Sigmoid colon (tissue), 7 donors: ENCODE results near the gene SP3. TPM values are rescaled to one million over a fixed set of nuclear protein-coding genes. Genes with fewer than 3 reads are reported as not detected.

Experiments
- DNase-seq: peaks from one replicate; pipeline ENCODE4 v3.0.0-alpha.2; 2019
- H3K27ac ChIP-seq, 4 donors: fragments of 200-600 bp; sonication (generic); one replicate each; pipeline ENCODE4 v1.5.1; 2016 to 2019; ENCODE audit warnings: mild to moderate bottlenecking in 1 of 4
- H3K27me3 ChIP-seq, 3 donors: fragments of 200-600 bp; sonication (generic); one replicate each; pipeline ENCODE4 v1.5.1; 2019; ENCODE audit warnings: mild to moderate bottlenecking in 1 of 3
- H3K36me3 ChIP-seq, 4 donors: fragments of 200-600 bp; sonication (generic); one replicate each; pipeline ENCODE4 v1.5.1; 2016 to 2019
- H3K4me1 ChIP-seq, 4 donors: fragments of 200-600 bp; sonication (generic); one replicate each; pipeline ENCODE4 v1.5.1; 2017 to 2019
- H3K4me3 ChIP-seq, 4 donors: fragments of 200-600 bp; sonication (generic); one replicate each; pipeline ENCODE4 v1.5.1; 2017 to 2019; ENCODE audit warnings: mild to moderate bottlenecking in 2 of 4, moderate library complexity in 1 of 4
- H3K9me3 ChIP-seq, 4 donors: fragments of 200-600 bp in 3 of 4; sonication (generic) in 3 of 4; one replicate each; pipeline versions ENCODE4 v1.5.1 to v1.6.1; 2013 to 2019
- EP300 ChIP-seq, 4 donors: sonication (generic); formaldehyde crosslinking; IDR thresholded peaks; one replicate each; pipeline ENCODE4 v1.6.1; 2017; ENCODE audit warnings: antibody characterized with exemption in 4 of 4
- POLR2A ChIP-seq, 2 donors: fragments of 450-650 bp; IDR thresholded peaks; one replicate each; pipeline ENCODE4 v1.6.1; 2016; ENCODE audit warnings: antibody characterized with exemption in 2 of 2, mild to moderate bottlenecking in 2 of 2, moderate library complexity in 2 of 2
- POLR2AphosphoS5 ChIP-seq, 4 donors: sonication (generic); formaldehyde crosslinking; IDR thresholded peaks; one replicate each; pipeline ENCODE4 v1.6.1; 2017; ENCODE audit warnings: antibody characterized with exemption in 4 of 4
- WGBS, 2 donors: extraction: QIAGEN DNeasy Blood & Tissue Kit; methylation state at CpG; one replicate each; pipeline ENCODE4 v1.1.7; 2013; 5-methylcytosine and 5-hydroxymethylcytosine counted together
- intact Hi-C: fragments of 100-400 bp; cut with DNase I; formaldehyde crosslinking; loops from one replicate; pipeline ENCODE4 v1.15.1; 2023
- polyA plus RNA-seq, 3 donors: library from polyadenylated mRNA; stranded (reverse); fragments of 200-250 nt; gene quantifications; one replicate each; pipeline ENCODE4 v1.2.3, GENCODE V29; 2013
- total RNA-seq, 4 donors: library from RNA; depleted of rRNA; stranded (reverse); fragments of >200 nt; gene quantifications; one replicate each; pipeline ENCODE4 v1.1.0, GENCODE V29; 2016
- TF ChIP-seq, protein P1 (sequence below), 4 experiments: fragments of 450-650 bp in 3 of 4; fragments of 200-600 bp in 1 of 4; IDR thresholded peaks; one replicate each; pipeline ENCODE4 v1.5.1; 2016 to 2019; ENCODE audit warnings: antibody characterized with exemption in 4 of 4, mild to moderate bottlenecking in 3 of 4, moderate library complexity in 2 of 4
- donor health status: healthy with polysubstance abuse.
- donor health status: Bipolar disorder and iron deficiency.
- donor health status: healthy.

The SP3 gene
- total and polyA plus RNA-seq, 7 donors = 24.6 to 120 (median 67.9) TPM

DNA sequence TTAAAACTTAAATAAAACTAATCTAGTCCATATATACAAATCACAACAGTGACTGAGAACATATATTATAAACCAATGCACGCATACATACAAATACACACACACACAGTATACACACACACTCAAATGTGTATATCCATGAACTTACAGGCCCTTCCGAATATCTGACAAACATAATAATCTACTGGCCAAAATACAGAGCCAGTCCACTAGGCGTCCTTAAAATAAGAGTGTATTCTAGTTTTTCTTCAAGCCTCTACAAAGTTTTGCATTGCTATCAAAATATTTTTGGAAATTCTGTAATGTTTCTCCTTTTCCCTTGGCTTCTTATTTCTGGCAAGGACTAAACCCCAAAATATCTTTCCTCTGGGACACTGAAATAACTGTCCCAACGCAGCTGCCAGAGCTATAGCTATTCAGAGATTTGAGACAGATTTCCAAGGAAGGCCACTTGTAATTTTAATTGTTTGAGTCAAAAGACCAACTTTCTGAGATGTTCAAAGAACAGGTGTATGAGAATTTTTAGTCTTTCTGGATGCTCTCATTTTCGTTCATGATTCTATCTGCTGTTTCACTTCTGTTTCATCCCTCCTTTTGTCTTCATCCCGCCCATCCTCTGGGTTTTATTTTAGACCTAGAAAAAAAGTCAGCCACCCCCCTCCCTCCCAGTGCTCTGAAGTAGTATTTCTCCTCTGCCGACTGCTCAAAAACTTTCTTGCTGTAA lies 24.1 kb upstream of the SP3 start:
- Histone ChIP-seq H3K36me3 (no peaks in the 10 kb centered on the region), H3K4me3 (no peak overlapping the region), H3K4me1 (peaks cover 0 to 29% (median 24%) of the 10 kb centered on the region in 4 donors), H3K9me3 (no peaks in the 10 kb centered on the region), H3K27ac (peak overlapping the region; percentile 58 to 65 (median 60)), H3K27me3 (no peaks in the 10 kb centered on the region)
- 78 to 82% methylated on average over 7 of the region's 7 CpGs for WGBS, 2 donors
- DNase-seq = no peak
- intact Hi-C loops = no loop called here
- TF ChIP-seq POLR2AphosphoS5 (IDR thresholded peaks at IDR 0.05) (no peak), POLR2A (IDR thresholded peaks at IDR 0.05) (no peak), EP300 (IDR thresholded peaks at IDR 0.05) (no peak)
- TF ChIP-seq, protein P1, sequence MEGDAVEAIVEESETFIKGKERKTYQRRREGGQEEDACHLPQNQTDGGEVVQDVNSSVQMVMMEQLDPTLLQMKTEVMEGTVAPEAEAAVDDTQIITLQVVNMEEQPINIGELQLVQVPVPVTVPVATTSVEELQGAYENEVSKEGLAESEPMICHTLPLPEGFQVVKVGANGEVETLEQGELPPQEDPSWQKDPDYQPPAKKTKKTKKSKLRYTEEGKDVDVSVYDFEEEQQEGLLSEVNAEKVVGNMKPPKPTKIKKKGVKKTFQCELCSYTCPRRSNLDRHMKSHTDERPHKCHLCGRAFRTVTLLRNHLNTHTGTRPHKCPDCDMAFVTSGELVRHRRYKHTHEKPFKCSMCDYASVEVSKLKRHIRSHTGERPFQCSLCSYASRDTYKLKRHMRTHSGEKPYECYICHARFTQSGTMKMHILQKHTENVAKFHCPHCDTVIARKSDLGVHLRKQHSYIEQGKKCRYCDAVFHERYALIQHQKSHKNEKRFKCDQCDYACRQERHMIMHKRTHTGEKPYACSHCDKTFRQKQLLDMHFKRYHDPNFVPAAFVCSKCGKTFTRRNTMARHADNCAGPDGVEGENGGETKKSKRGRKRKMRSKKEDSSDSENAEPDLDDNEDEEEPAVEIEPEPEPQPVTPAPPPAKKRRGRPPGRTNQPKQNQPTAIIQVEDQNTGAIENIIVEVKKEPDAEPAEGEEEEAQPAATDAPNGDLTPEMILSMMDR (IDR thresholded peaks at IDR 0.05) = no peak

GRCh38 chr2:173986805-173987204 lies 21.6 kb upstream of the SP3 start:
- WGBS, 2 donors = 35 to 58% methylated on average over 2 of the region's 2 CpGs
- intact Hi-C loops = no loop called here
- no peak overlapping the region for H3K4me3 ChIP-seq
- H3K27me3 ChIP-seq = no peaks in the 10 kb centered on the region
- H3K27ac ChIP-seq = peak overlapping the region; percentile 4 to 62 (median 24)
- DNase-seq = peak; percentile 87
- TF ChIP-seq POLR2AphosphoS5 (IDR thresholded peaks at IDR 0.05) (peak in 3 of 4 donors; percentile 11 to 46 (median 29)), EP300 (IDR thresholded peaks at IDR 0.05) (no peak), POLR2A (IDR thresholded peaks at IDR 0.05) (no peak)
- TF ChIP-seq, protein P1 (IDR thresholded peaks at IDR 0.05) = no peak
- no peaks in the 10 kb centered on the region for H3K9me3 ChIP-seq
- H3K4me1 ChIP-seq = peaks cover 0 to 39% (median 22%) of the 10 kb centered on the region in 4 donors
- no peaks in the 10 kb centered on the region for H3K36me3 ChIP-seq

DNA sequence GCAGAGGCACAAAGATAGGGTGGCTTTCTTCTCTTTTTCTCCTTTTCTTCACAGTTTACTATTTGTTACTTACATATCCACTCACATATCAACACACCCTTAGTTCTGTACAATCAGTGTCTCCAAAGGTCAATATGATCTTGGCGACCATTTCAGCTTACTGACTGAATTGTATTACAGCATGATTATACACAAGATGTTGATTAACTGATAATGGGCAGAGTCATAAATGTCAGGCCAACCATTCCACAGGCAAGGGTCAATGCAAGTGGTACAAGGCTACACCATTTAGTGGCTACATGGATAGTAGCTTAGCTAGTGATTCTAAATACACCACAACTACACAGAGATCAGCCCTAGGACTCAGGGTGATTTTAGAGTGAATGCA lies 20.4 kb upstream of the SP3 start:
- DNase-seq = no peak
- WGBS, 2 donors = 19 to 64% methylated on average over 1 of the region's 1 CpG
- peaks cover 0 to 27% (median 10%) of the 10 kb centered on the region in 4 donors for H3K4me1 ChIP-seq
- H3K36me3 ChIP-seq = no peaks in the 10 kb centered on the region
- no peaks in the 10 kb centered on the region for H3K27me3 ChIP-seq
- peak overlapping the region in 1 of 4 donors; percentile 27 for H3K27ac ChIP-seq
- H3K9me3 ChIP-seq = no peaks in the 10 kb centered on the region
- intact Hi-C loops = no loop called here
- TF ChIP-seq POLR2AphosphoS5 (IDR thresholded peaks at IDR 0.05) = no peak
- TF ChIP-seq, protein P1 (IDR thresholded peaks at IDR 0.05) = no peak
- no peak for TF ChIP-seq EP300 (IDR thresholded peaks at IDR 0.05)
- no peak for TF ChIP-seq POLR2A (IDR thresholded peaks at IDR 0.05)
- H3K4me3 ChIP-seq = no peak overlapping the region

- H3K27ac ChIP-seq = peak overlapping the region in 2 of 4 donors; percentile 5 to 27
- WGBS, 2 donors = 43 to 69% methylated on average over 9 of the region's 9 CpGs
- H3K36me3 ChIP-seq = no peaks in the 10 kb centered on the region
- intact Hi-C loops = no loop called here
- H3K4me1 ChIP-seq = peaks cover 0 to 22% (median 6%) of the 10 kb centered on the region in 4 donors
- H3K9me3 ChIP-seq = no peaks in the 10 kb centered on the region
- DNase-seq = no peak
- no peak overlapping the region for H3K4me3 ChIP-seq
- H3K27me3 ChIP-seq = no peaks in the 10 kb centered on the region
- TF ChIP-seq EP300 (IDR thresholded peaks at IDR 0.05) = no peak
- TF ChIP-seq POLR2AphosphoS5 (IDR thresholded peaks at IDR 0.05) = no peak
- TF ChIP-seq POLR2A (IDR thresholded peaks at IDR 0.05) = no peak
Measured at GRCh38 chr2:173984866-173985604, 19.9 kb upstream of the SP3 start.

DNA sequence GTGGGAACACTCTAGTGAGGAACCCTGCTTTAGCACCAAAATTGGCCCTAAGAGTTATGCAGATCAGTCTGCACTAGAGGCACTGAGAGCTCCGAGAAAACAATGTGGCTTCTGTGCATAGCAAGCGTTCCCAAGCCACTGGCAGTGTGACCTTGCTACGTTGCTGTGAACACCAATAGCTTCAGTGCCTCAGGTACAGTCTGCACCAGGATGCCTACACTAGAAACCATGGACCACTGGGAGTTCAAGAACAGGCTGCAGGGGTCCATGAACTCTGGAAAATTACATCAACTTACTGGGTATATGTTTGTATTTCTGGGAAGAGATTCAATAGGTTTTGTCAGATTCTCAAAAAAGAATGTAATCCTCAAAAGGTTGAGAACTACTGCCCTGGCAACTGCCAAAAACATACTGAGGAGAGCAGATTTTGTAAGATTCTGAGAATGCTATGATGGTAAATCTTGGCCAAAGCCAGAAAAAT lies 18.3 kb upstream of the SP3 start:
- TF ChIP-seq POLR2AphosphoS5 (IDR thresholded peaks at IDR 0.05) = no peak
- TF ChIP-seq EP300 (IDR thresholded peaks at IDR 0.05) = no peak
- TF ChIP-seq, protein P1 (IDR thresholded peaks at IDR 0.05) = no peak
- no peak for TF ChIP-seq POLR2A (IDR thresholded peaks at IDR 0.05)
- 81 to 82% methylated on average over 3 of the region's 3 CpGs for WGBS, 2 donors
- Histone ChIP-seq H3K27me3 (no peaks in the 10 kb centered on the region), H3K9me3 (no peaks in the 10 kb centered on the region), H3K27ac (no peak overlapping the region), H3K36me3 (no peaks in the 10 kb centered on the region), H3K4me3 (no peak overlapping the region), H3K4me1 (peaks cover 0 to 22% (median 4%) of the 10 kb centered on the region in 4 donors)
- DNase-seq = no peak
- intact Hi-C loops = no loop called here
